Stimulated activated CD4-positive, alpha-beta T cell treated with anti-CD3 and anti-CD28 coated beads, TNF-alpha, amount 100 ng/mL, for 4 hours (primary cell): ENCODE measurements around the gene XPO6.

ENCODE experiments used
- DNase-seq, 3 experiments: peaks; one replicate each; pipeline ENCODE4 v3.0.0-alpha.2; 2020; ENCODE audit warnings: low read depth in 3 of 3

The XPO6 gene

DNA sequence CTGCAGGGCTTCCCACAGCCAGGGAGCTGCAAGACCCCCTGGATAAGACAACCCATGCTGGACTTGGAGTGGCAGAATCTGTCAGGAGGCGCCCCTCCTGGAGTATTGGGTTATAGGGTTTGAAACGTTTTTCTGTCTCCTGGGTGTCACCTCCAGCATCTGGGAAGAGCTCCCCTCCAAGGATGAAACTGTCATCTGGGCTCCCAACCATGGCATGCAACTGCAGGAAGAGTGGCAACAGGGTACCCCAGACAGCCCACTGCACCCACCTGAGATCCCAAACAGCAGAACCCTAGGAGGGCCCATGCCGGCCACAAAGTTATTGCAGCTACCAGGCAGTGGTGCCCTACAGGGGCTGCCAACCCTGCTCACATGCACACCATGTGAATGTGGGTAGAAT, 147.6 kb downstream of the XPO6 start:
- DNase-seq = no peak

DNA sequence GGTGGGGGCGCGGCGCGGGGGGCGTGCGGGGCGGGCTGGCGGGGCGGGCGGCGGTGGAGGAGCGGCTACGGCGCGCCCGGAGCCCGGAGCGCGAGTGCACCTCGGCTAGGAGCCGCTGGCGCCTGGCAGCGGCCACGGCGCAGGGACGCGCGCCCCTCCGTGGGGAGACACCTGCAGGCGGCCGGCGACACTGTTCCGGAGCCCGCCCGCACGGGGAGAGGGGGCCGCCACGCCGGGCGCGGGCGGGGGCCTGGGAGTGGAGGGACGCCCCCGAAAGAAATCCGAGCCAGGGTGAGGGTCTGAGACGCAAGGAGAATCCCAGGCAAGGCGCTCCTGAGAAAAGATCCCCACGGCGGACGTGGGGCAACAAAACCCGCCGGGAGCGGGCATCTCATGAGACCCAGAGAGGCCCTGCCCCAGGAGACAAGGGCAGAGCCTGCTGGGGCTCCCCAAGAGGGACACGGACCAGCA, 148.1 kb downstream of the XPO6 start, which contains the start of gene GSG1L:
GSG1L (minus strand) TSS at position 124 of the 471 bp plus-strand sequence. CDS start 290 bp downstream, outside the sequence.
- DNase-seq = no peak

DNA sequence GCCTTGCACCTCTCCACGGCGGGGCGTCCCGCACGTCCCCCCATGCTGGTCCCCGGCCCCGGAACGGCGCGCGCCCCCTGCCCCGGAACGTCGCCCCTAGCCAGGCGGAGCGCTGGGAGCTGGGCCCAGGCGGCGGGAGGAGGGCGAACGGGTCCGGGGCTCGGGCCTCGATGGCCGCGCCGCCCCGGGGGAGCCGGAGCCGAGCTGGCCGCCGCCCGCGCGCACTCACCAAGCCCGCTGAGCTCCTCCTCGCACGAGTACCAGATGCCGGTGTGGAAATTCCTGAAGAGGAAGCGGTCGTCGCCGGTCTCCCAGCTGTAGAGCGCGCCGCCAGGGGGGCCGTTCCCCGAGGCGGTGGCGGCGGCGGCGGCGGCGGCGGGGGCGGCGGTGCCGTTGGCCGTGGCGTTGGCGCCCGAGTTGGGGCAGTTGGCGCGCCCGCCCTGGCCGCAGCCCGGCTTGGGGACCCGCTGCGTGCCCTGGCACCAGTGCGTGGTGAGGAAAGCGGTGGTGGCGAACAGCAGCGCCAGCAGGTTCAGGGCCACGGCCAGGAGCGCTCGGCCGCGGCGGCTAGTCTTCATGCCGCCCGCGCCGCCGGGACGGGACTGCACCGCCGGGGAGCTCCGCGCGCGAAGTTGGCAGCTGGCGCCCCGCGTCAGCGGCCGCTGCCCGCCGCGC, 148.8 kb downstream of the XPO6 start:
- no peak for DNase-seq

DNA sequence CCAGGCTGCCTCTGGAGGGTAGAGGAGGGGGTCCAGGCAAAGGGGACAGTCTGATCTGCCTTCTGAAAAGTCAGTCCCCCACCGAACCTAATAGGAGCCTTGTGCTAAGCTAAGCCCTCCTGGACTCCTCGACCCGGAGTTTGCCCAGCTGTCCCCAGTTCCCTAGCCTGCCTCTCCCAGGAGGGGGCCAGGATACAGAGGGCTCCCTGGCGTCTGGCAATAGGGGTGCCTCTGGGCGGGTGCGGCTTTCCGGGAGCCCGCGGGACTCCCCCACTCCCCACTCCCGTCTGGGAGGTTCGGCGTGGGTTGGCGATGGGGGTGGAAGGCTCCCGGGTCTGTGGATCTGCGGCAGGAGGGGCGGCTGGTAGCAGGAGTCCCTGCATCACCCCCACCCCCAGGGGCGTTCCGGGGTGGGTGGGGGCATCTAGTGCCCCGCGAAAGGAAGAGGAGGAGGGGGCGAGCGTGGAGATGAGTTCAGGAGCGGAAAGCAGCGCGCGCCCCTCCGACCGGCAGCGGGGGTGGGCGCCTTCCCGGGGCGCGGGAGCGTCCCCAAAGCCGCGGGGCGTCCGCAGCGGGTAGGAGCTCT, 149.4 kb downstream of the XPO6 start:
- DNase-seq = no peak

DNA sequence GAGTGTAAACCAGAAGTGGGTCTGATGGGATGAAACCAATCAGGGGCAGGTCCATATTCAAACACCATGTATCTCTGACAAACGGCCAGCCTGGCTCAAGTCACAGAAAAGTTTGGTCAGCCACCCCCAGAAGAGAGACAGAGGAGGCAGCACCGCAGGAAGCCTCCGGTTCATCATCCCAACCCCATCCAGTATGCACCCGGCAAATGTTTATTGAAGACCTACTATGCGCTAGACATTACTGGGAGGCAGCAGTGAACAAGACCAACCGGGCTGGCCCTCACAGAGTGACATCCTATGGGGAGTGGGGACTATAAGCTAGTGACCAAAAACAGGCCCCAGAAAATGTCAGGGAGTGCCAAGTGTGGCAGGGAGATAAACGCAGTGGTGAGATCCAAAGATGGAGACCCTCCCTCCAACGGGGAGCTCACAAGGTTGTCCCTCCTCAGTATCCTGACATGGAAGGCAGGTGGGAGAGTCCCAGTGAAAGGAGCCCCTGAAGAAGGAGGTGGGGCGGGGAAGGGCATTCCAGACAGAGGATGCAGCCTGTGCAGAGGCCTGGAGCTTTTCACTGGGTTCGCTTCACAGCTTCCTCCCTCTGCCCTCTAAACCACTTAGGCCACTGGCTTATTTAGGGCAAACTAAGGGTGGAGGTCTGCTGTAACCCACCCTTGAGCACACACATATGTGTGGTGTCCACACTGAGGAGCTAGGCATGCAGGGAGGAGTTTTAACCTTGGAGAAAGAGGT, 150.2 kb downstream of the XPO6 start:
- no peak for DNase-seq

DNA sequence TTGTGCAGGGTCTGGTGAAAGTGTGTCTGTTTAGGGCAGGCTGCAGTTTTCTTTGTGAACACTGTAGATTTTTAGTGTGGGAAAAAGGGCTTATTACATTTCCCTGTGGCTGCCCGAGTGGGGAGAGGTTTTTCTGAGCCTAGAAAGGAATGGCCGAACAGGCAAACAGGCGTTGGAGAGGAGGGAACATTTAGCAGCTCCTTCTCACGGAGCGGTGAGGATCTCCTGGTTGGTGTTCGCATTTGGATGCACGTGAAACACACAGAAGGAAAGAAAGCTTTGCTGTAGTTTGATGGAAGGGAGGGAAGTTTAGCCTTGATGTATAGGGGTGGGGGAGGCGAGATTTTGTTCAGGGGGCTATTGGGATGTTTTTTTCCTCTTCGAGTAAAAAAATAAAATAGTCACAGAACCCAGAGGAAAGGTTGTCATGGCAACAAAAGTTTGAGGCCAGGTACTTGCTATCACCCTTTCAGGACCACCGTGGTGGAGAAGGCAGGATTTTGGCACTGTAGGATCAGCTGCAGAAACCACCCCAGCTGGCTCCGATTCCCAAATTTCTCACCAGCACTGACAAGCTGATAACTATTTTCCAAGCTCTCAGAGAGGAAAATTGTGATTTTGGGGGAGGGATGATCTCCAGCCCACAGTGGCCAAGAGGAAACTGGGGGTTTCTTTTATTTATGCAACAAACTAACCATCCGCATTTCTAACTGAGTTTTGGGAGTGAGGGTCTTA, 151.8 kb downstream of the XPO6 start:
- no peak for DNase-seq

DNA sequence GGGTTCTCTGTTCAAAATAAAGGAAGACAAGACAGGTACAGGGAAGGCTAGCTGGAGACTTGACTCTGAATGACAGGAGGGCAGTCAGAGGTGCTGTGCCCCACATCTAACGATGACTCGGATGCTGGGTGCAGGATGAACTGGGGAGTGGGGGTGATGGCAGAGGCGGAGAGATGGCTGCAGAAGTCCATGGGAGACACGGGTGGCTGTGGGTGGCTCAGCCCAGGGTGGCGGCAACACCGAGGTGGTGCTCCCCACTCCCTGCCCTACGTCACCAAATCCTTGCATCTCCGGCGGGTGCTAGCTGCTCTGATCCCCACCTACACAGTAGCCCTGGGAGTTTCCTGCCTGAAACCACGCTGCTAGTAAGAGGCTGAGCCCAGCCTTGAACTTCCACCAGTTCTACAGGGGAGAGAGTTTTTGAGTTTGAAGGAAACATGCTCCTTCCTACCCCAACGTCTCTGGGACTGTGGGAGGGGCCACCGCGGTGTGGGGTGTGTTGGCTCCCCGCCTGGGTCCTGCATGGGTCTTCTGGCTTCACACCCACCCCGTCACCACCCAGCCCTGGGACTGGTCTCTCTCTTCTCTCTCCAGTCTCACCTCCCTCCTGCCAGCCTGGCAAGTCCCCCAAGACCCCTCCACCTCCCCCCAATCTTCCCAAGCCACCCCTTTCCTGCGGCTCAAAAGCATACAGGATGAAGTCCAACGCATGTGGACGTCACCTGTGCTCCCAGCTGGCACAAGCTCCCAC, 152.8 kb downstream of the XPO6 start:
- DNase-seq = no peak

DNA sequence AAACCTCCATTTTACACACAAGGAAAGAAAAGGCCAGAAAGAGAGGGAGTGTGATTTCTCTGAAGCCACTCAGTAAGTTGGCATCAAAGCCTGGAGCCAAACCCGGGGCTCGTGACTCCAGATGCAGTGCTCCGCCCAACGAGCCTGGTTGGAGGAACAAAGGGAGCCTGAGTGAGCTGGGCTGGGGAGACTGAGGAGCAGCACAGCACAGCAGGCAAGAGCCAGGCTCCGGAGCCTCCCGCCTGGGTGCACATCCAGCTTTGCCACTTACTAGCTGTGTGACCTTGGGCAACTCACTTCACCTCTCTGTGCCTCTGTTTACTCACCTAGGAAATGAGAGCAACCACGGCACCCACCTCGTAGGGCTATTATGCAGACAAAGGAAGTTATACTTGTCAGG, 153.8 kb downstream of the XPO6 start:
- DNase-seq = no peak

DNA sequence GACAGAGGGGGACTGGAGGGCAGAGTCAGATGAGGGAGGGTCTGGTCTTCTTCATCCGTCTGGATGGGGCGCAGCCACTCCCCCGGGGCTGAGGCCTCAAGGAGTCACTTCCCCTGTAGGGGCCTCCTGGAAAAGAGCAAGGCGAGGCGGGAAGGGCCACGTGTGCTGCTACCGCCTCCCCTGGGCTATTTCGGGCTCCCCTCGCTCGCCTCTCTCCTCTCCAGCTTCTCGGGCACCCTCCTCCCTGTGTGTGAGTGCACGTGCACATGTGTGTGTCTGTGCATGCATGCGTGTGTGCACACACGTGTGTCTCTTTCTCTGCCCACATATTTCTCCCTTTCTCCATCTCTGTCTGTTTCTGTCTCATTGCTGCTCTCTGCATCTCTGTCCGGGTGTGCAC, 158.3 kb downstream of the XPO6 start:
- no peak for DNase-seq

DNA sequence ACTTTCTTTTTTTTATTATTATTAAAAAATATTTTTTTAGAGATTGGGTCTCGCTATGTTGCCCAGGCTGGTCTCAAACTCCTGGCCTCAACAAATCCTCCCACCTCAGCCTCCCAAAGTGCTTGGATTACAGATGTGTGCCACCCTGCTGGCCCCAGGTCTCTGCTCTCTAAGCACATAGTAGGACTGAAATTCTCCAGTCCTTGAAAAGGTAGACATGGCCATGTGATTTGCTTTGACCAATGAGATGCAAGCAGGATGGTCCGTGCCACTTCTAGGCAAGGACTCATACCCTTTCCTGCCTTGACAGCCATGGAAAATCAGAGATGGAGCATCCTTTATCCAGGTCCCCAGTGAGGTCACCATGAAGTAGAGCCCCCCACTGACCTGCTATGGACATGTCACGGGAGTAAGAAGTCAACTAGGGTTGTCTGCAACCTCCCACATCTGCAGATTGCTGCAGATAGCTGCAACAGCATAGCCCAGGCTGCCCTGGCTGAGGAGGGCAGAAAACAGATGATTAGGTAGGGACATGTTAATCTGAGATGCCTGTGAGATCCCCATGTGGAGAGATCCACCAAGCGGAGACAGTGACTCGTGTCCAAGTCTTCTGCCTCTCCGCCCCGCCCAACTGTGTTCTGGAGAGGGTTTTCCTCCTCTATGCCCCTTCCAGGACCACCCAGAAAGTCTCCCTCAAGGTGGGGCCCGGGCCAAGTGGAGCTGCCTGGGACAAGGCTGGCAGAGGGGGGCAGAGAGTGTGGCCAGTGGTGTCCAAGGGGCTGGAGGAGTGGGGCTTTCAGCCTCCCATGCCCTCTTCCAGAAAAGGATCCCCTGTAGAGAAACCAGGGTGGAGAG, 159.3 kb downstream of the XPO6 start:
- DNase-seq = no peak

DNA sequence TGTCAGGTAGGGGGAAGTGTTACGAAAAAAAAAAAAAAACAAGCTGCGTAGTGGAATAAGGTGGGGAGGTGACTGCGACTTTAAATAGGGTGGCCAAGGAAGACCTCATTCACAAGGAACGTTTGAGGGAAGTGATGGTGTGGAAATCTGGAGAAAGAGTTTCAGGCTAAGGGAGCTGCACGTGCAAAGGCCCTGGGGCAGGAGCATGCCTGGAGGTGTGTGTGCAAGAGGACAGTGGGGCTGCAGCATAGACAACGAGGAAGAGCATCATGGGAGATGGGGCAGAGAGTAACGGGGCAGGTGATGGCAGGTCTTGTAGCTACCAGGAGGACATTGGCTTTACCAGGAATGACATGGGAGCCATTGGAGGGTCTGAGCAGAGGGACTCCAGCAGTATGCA, 160.3 kb downstream of the XPO6 start:
- no peak for DNase-seq
